HG02973 (cell line): Measurements from ENCODE around the gene CD22.
"Not testable (repeated sequence)": the region's sequence is repeated elsewhere in the genome, so short reads cannot be mapped to it uniquely, and the experiment has no call there.

Experiments used
- ATAC-seq: cut with Tn5 transposase; IDR thresholded peaks from one replicate; pipeline ENCODE4 v1.9.1; 2021; ENCODE audit warnings: moderate library complexity; ENCODE audit not compliant: unreplicated experiment

CD22 gene

DNA sequence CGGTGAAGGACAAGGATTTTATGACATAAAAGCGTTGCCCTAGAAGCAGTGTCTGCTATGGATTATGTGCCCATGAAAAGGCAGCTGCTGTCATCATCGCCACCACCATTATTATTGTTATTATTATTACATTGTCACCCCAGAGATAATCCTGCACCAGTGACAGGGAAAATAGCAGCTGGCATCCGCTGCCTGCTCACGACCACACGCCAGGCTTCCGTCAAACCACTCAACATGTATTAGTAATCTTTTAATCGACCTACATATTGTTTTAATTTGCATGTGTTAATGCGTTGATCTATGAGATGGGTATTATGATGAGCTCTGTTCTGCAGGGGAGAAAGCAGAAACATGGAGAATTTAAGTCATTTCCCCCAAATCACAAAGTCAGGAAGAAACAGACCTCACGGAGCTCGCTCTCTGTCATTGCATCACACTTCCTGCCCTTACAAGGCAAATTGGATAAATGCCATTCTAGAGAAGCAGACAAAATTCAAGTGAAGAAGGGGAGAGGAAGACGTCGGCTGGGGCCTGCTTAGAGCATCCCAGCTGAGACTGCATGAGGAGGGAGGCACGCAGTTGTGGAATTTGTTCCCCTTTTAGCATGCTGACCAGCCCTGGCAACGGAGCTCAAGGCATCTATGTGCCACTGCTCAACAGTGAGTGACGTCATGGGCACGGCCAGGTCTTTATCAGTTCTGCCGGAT, 29.0 kb downstream of the CD22 start, which contains the start of gene FFAR3:
FFAR3 (plus strand) TSS at position 594 of the 707 bp plus-strand sequence. CDS start 431 bp downstream, outside the sequence.
- ATAC-seq, result no peak

DNA sequence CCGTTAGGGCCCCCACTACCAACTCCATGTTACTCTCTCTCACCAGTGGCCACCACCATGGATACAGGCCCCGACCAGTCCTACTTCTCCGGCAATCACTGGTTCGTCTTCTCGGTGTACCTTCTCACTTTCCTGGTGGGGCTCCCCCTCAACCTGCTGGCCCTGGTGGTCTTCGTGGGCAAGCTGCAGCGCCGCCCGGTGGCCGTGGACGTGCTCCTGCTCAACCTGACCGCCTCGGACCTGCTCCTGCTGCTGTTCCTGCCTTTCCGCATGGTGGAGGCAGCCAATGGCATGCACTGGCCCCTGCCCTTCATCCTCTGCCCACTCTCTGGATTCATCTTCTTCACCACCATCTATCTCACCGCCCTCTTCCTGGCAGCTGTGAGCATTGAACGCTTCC, 29.8 kb downstream of the CD22 start:
- ATAC-seq, result not testable (repeated sequence)

DNA sequence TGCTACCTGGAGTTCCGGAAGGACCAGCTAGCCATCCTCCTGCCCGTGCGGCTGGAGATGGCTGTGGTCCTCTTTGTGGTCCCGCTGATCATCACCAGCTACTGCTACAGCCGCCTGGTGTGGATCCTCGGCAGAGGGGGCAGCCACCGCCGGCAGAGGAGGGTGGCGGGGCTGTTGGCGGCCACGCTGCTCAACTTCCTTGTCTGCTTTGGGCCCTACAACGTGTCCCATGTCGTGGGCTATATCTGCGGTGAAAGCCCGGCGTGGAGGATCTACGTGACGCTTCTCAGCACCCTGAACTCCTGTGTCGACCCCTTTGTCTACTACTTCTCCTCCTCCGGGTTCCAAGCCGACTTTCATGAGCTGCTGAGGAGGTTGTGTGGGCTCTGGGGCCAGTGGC, 30.4 kb downstream of the CD22 start:
- ATAC-seq, result not testable (repeated sequence)

DNA sequence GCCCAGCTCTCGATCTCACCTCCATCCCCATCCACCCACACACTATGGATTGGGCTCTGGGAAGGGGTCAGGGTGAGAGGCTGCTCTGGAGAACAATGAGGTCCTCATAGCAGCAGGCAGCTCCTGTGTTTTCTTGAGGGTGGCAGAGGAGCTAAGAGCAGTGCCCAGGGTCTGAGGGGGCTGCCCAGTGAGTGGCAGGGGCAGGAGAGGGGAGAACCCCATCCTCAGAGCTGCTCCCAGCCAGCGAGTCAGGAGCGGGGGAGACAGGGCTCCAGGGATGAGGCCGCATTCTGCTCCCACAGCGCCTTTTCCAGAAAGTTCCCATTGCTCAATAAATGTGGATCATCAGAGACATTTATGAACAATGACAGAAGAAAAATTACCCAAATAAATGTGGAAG, 31.1 kb downstream of the CD22 start:
- ATAC-seq, result not testable (repeated sequence)

DNA sequence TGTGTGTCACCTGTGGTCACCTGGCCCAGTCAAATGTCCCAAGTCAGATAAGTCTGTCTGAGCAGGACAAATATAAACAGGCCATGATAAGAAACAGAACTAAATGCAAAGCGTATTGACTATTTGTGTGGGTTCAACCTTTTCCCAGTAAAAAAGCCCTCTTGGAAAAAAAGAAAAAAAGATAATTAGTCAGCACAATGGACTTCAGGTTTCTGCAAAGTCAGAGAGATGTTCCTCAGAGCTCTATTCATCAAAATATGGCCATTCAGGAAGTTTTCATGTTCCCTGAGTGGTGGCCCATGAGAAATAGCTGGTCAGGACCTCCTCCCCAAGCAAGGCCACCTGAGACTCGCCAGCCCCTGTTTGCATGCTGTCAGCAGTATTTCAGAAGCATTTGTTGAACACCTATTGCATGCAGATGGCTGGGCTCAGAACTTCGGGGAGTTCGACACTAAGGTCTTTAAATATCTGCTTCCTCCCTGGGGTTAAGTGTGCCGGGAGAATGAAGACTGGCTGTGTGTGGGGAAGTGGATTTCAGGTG, 32.0 kb downstream of the CD22 start:
- no peak for ATAC-seq

DNA sequence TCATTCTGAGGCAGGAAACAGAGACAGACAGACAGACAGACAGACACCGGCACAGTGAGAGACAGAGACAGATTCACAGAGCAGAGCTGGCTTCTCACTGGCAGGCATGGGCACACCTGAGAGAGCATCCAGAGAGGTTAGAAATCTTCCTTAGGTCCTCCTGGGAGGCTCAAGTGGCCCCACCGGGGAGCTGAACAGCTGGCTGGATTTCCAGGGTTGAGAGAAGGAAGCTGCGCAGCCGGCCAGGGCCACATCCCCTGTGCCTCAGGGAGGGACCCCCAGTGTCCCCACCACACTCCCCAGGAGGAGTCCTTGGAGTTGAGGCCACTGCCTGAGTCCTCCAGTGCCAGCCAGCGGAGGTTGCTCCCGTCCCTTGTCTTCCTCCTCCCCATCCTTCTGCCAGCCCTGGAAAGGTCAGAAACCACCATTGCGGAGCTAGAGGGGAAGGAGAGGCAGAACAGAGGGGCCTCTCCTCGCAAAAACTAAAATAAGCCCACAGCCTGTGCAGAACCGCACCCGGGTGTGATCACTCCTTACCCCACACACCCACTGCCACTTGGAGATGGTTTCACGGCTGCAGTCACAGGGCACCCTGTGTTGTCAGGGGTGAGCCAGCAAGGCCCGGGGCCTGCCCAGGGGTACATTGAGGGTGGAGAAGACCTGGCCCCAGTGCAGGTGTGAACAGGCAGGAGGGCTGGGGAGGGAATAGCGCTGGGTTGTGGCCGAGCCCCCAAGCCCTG, 33.4 kb downstream of the CD22 start:
- ATAC-seq, result no peak

DNA sequence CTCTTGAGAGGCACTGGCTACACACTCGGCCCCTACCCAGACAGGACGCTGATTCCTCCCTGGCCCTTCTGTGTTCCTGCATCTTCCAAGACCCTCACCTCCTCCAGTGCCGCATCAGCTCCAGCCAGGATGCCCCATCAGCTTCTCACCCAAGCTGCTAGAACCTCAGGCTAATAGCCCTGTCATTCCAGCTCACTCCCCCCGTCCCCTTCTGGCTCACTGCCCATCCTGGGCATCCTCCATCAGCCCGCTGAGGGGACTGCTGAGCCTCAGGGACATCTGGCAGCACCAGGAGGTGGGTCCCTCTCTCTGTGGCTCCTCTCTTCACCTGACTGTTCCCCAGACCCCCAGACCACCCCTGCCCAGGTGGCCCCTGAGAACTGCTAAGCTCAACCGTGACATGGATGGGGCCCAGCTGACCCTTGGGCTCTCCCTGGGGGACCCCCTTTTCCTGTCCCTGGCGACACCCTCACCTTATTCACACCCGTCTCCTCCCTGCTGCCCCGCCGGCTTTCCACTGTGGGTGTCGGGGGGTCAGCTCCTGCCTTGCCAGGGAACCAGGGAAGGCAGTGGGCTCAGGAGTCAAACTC, 34.1 kb downstream of the CD22 start:
- no peak for ATAC-seq

DNA sequence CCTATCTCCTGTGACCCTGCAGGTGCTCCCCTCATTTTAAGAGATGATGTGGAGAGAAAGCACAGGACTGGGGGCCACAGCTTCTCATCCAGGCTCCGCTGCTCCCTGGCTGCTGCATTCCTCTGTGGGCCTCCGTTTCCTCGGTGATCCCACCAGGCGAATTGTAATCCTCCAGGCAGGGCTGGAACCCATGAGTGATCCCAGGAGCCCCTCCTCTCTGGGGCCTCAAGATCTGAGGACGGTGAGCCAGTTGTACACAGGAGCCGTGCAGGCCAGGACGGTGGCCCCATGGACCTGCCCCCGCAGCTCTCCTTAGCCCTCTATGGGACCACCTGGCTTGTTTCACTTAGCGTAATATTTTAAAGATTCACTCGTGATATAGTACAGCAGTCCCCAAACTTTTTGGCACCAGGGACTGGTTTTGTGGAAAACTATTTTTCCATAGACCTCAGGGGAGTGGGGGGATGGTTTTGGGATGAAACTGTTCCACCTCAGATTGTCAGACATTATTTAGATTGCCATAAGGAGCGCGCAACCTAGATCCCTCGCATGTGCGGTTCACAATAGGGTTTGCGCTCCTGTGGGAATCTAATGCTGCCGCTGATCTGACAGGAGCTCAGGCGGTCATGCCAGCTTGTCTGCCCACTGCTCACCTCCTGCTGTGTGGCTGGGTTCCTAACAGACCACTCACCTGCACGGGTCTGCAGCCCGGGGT, 34.9 kb downstream of the CD22 start:
- ATAC-seq, result no peak

DNA sequence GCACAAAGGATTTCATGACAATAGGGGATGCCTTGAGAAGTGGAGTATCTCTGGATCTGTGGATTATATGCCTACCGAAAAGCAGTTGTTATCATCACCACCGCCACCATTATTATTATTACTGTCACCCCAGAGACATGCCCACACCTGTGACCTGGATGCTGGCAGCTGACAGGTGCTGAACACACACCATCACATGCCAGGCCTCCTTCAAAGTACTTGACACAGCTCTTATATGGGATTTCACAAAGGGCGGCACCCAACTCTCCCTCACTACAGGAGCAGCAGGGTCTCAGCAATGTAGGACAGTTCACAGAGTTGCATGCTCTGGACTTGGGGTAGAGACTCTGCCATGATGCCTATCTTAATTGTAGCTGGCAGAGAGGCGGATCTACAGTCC, 36.3 kb downstream of the CD22 start:
- ATAC-seq, result no peak

DNA sequence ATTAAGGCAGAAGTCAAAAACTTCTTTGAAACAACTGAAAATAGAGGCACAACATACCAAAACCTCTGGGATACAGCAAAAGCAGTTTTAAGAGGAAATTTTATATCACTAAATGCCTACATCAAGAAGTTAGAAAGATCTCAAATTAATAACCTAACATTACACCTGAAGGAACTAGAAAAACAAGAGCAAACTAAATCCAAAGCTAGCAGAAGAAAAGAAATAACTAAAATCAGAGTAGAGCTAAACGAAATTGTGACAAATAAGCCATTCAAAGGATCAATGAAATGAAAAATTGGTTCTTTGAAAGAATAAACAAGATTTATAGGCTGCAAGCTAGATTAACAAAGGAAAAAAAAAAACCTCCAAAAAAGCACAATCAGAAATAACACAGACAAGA, 39.4 kb downstream of the CD22 start:
- no peak for ATAC-seq

DNA sequence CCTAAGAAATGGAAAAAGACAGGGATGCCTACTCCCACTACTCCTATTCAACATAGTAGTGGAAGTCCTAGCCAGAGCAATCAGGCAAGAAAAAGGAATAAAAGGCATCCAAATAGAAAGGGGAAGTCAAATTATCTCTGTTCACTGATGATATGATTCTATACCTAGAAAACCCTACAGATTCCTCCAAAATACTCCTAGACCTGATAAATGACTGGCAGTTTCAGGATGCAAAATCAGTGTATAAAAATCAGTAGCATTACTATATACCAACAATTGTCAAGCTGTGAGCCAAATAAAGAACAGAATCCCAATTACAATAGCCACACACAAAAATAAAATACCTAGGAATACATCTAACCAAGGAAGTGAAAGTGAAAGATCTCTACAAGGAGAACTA, 40.5 kb downstream of the CD22 start:
- ATAC-seq, result no peak

DNA sequence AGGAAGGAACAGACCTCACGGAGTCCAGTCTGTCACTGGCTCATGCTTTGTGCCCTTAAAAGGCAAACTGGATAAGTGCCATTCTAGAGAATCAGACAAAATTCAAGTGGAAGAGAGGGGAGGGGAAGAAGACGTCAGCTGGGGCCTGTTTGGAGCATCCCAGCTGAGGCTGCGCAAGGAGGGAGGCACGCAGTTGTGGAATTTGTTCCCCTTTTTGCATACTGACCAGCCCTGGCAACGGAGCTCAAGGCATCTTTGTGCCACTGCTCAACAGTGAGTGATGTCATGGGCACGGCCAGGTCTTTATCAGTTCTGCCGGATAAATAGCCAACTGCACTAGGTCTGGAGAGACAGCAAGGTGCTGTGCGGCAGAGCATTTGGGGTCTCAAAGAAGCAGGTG, 41.7 kb downstream of the CD22 start, which contains the start of gene GPR42:
GPR42 (plus strand) TSS at position 347 of the 400 bp plus-strand sequence. CDS start 292 bp downstream, outside the sequence.
- no peak for ATAC-seq

DNA sequence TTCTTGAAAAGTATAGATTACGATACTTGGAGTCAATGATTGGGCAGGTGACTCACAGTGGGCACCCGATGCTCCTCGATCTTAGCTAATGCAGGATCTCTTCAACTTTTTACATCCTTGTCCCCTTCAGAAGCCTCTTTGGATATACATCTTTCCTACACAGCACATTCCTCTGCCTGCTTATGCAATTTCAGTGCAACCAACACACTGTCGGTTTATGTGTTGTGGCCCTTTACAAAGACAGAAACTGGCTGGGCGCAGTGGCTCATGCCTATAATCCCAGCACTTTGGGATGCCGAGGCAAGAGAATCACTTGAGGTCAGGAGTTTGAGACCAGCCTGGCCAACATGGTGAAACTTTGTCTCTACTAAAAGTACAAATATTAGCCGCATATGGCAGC, 44.5 kb downstream of the CD22 start:
- no peak for ATAC-seq

DNA sequence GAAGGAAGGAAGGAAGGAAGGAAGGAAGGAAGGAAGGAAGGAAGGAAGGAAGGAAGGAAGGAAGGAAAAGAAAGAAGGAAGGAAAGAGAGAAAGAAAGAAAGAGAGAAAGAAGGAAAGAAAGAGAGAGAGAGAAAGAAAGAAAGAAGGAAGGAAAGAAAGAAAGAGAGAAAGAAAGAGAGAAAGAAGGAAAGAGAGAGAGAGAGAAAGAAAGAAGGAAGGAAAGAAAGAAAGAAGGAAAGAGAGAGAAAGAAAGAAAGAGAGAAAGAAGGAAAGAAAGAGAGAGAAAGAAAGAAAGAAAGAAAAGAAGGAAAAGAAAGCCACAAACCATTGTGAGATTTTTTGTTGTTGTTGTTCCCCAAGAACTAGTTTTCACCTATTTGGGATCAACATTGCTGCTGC, 45.0 kb downstream of the CD22 start:
- not testable (repeated sequence) for ATAC-seq

DNA sequence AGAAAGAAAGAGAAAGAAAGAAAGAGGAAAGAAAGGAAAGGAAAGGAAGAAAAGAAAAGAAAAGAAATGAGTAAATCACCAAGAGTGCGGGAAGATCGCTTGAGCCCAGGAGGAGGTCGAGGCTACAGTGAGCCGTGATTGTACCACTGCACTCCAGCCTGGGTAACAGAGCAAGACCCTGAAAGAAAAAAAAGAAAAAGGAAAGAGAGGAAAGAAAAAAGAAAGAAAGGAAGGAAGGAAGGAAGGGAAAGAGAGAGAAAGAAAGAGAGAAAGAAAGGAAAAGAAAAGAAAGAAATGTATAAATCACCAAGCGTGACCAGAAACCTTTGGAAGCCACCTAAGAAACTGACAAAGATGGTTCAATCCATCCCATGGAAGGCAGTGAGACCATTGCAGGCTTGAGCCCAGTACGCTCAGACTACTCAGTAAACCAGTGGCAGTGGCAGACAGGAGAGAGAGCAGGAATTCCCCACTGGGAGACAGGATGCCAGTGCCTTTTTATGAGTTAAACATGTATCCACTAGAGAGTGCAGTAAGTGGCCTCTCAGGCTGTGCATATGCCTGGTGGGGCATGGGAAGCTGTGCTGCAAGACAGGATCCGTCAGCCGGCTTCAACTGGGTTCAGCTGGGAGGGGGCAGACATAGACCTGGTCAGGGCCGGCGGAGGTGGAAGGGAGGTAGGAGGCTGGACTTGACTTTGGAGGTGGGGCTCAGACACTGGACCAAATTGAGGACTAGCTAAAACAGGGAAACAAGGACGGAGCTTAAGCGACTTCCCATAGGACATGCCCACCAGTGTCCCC, 46.7 kb downstream of the CD22 start:
- ATAC-seq, result no peak

DNA sequence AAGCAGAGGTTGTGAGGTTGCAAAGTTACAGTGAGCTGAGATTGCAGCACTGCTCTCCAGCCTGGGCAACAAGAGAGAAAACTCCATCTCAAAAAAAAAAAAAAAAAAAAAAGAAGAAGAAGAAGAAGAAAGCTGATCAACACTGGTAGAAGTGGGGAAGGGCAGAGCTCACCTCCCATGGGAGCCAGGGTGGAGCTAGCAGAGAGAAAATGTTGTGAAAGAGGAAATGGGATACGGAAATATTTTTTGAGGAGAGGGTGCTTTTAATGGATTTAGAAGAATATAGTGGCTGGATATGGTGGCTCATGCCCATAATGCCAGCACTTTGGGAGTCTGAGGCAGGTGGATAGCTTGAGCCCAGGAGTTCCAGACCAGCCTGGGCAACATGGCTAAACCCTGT, 48.7 kb downstream of the CD22 start:
- ATAC-seq, result no peak

DNA sequence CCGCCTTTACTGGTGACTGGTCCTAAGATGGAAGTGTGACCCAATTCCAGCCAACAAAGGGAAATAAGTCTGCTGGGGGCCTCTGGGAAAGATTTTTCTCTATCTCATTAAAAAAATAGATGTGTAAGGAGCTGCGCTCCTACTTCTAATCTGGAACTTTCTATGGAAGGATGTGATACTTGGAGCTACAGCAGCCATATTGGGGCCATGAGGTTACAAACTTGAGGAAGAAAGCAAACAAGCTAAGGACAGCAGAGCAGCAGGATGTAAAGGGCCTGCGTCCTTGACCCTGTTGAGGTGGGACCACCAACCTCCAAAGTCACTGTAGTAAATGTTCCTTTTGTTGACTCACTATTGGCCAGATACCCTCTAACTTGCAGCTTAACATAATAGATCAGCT, 49.4 kb downstream of the CD22 start:
- ATAC-seq, result no peak

DNA sequence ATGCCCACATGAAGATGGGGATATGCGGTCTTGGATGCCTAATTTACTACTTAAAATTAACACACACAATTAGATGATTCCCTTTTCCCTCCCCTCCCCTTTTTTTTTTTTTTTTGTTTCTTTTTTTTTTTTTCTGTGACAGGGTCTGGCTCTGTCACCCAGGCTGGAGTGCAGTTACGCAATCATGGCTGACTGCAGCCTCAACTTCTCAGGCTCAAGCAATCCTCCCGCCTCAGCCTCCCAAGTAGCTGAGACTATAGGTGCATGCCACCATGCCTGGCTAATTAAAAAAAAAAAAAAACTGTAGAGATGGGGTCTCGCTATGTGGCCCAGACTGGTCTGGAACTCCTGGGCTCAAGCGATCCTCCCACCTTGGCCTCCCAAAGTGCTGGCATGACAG, 50.6 kb downstream of the CD22 start:
- not testable (repeated sequence) for ATAC-seq

DNA sequence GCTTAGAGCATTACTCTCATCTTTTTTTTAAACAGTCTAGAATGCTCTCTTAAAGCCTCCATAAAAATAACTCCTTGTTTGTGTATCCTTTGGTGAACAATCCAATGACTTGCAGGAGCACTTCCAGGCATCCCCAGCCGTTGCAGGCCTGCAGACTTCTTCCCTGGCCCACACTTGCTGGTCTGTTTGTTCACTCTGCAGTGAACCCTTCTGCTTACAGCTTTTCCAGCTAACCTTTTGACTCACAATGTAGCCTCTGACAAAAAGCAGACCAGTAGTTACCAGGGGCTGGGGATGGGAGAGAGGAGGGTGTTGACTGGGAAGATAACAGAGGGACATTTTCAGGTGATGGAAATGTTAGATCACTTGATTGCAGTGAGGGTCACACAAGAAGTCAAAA, 51.0 kb downstream of the CD22 start:
- no peak for ATAC-seq

DNA sequence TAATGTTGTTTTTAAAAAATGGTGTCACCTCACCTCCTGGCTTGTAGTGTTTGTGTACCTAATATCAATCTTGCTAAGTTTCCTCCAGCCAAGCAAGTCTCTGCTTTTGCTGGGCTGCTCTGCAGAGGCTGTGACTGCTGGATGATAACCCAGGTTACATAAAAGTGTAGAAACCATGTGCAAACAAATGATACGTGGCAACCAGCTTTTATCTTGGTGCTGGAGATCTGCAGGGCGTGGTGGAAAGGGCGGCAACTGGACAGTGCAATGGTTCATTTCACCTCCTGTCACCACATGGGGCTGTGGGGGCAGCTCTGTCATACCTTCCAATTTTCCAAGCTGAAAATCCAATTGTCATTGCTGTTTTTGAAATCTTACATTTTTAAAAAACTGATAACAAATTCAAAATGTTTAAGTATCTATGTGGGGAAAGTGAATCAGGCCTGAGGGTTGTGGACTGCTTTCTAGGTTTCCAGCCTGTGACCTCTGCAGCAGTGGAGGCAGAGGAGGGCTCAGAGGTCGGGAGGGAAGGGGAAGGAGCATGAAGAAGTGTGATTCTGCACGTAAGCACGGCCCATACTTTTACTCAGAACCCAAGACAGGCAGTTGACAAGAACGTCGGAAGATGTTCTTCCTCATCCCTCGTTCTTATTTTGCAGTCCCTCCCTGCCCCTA, 51.6 kb downstream of the CD22 start:
- no peak for ATAC-seq
